ENCODE results near the gene HOXD11.

HOXD11 gene

DNA sequence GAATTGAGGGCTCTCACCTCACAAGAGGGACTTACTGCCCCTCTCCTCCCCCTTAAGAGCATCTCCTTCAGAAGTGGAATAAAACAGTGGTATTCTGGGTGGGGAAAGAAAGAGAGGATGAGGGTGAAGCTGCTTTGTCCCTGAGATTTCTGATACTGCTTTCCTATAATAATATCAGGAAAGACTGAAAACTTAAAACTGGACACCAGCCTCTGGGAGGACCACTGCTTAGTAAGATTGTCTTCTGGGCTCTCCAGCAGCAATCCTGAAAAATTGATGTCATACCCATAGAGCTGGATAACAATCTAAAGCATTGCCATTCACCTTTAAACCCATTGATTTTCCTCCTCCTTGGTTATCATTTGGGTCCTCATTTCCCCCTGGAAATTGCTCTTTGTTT is 39.6 kb downstream of the HOXD11 start:
- H3K4me3 ChIP-seq (ENCODE audit: low read depth in 1 of 2, low read length in 2 of 2): no peak overlapping the region
- ATAC-seq (ENCODE audit: insufficient read depth, low read depth) (no peak), DNase-seq (no peak)
- no peaks in the 10 kb centered on the region for H3K36me3 ChIP-seq (ENCODE audit: insufficient read depth, low read length)
- H3K9ac ChIP-seq (ENCODE audit: low read depth, low read length): no peak overlapping the region
- H3K4me1 ChIP-seq (ENCODE audit: insufficient read depth, low read length): no peaks in the 10 kb centered on the region
- H3K27ac ChIP-seq (ENCODE audit: low read length): no peak overlapping the region
- H4K20me1 ChIP-seq (ENCODE audit: insufficient read depth, low read length): no peaks in the 10 kb centered on the region
- TF ChIP-seq EZH2 (IDR thresholded peaks at IDR 0.05; ENCODE audit: borderline replicate concordance, low read depth, low read length, severe bottlenecking): no peak
- TF ChIP-seq, protein P1, sequence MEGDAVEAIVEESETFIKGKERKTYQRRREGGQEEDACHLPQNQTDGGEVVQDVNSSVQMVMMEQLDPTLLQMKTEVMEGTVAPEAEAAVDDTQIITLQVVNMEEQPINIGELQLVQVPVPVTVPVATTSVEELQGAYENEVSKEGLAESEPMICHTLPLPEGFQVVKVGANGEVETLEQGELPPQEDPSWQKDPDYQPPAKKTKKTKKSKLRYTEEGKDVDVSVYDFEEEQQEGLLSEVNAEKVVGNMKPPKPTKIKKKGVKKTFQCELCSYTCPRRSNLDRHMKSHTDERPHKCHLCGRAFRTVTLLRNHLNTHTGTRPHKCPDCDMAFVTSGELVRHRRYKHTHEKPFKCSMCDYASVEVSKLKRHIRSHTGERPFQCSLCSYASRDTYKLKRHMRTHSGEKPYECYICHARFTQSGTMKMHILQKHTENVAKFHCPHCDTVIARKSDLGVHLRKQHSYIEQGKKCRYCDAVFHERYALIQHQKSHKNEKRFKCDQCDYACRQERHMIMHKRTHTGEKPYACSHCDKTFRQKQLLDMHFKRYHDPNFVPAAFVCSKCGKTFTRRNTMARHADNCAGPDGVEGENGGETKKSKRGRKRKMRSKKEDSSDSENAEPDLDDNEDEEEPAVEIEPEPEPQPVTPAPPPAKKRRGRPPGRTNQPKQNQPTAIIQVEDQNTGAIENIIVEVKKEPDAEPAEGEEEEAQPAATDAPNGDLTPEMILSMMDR (IDR thresholded peaks at IDR 0.05; ENCODE audit: borderline replicate concordance, extremely low read depth, low read length, poor library complexity, severe bottlenecking): no peak
- no peak overlapping the region for H3K4me2 ChIP-seq (ENCODE audit: insufficient read depth, low read length)
- no peak overlapping the region for H2AFZ ChIP-seq (ENCODE audit: low read depth, low read length)
- H3K9me3 ChIP-seq (ENCODE audit: insufficient read depth, low read length, severe bottlenecking): no peaks in the 10 kb centered on the region
- H3K27me3 ChIP-seq (ENCODE audit: insufficient read depth, low read length, poor library complexity): no peaks in the 10 kb centered on the region
- H3K79me2 ChIP-seq (ENCODE audit: insufficient read depth, low read length): no peaks in the 10 kb centered on the region

DNA sequence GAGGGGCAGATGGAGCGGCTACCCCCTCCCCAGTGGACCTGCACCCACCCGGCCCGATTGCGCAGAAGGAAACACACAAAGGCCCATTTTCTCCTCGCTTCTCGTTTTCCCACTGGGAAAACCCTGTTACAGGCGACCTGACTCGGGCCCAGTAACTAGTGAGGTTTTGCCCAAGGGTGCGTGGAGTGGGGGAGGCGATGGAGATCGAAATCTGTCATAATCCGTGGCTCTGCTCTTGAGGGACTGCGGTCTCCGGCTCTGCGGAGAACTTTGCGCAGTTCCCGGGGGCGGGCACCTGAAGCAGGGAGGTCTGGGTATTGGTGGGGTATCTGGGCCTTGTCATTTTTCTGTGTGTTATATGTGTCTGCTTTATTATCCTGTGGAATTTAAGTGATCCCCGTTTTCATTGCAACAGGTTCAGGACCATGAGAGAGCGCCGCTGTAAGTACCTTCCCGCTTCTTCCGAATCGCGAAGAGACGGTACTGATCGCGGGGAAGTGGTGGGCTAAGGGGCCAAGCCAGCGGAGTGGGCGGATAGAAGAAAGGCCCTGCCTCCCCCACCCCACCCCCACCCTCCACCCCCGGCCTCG is 40.2 kb downstream of the HOXD11 start:
- Histone ChIP-seq H4K20me1 (ENCODE audit: insufficient read depth, low read length) (no peaks in the 10 kb centered on the region), H3K9ac (ENCODE audit: low read depth, low read length) (no peak overlapping the region), H3K4me2 (ENCODE audit: insufficient read depth, low read length) (no peak overlapping the region), H3K36me3 (ENCODE audit: insufficient read depth, low read length) (no peaks in the 10 kb centered on the region), H3K4me1 (ENCODE audit: insufficient read depth, low read length) (no peaks in the 10 kb centered on the region), H3K79me2 (ENCODE audit: insufficient read depth, low read length) (no peaks in the 10 kb centered on the region), H3K27me3 (ENCODE audit: insufficient read depth, low read length, poor library complexity) (no peaks in the 10 kb centered on the region), H3K4me3 (ENCODE audit: low read depth in 1 of 2, low read length in 2 of 2) (no peak overlapping the region), H2AFZ (ENCODE audit: low read depth, low read length) (no peak overlapping the region), H3K27ac (ENCODE audit: low read length) (no peak overlapping the region), H3K9me3 (ENCODE audit: insufficient read depth, low read length, severe bottlenecking) (no peaks in the 10 kb centered on the region)
- no peak for TF ChIP-seq EZH2 (IDR thresholded peaks at IDR 0.05; ENCODE audit: borderline replicate concordance, low read depth, low read length, severe bottlenecking)
- TF ChIP-seq, protein P1 (IDR thresholded peaks at IDR 0.05; ENCODE audit: borderline replicate concordance, extremely low read depth, low read length, poor library complexity, severe bottlenecking): no peak
- DNase-seq (no peak), ATAC-seq (ENCODE audit: insufficient read depth, low read depth) (no peak)

DNA sequence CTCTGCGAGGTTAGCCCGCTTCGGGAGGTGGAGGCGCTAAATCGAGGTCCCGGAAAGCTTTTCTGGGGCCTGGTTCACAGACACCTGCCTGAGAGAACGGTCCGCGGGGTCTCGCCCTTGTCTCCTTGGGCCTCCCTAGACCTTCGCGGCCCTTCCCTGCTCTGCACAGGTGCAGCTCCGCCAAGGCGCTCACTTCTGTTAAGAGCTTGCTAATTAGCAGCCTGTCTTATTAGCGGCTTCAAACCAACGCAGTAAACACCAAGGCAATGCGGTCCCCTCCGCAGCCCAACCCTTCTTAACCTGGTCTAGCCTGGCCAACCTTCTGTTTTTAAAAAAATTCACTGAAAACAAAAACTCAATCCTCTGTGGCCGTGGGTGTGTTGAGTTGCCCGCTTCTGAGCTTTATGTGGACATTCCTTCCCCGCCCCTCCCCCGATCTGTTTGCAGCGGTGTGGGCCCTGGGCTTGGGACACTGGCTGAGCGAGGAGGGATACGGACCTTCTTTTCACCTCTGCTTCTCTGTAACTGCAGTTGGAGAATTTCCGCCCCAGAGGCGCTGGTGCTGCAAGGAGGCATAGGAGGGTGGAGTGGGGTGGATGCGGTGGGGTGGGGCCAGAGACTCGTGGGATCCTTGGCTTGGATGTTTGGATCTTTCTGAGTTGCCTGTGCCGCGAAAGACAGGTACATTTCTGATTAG is 40.9 kb downstream of the HOXD11 start:
- TF ChIP-seq EZH2 (IDR thresholded peaks at IDR 0.05; ENCODE audit: borderline replicate concordance, low read depth, low read length, severe bottlenecking): no peak
- TF ChIP-seq, protein P1 (IDR thresholded peaks at IDR 0.05; ENCODE audit: borderline replicate concordance, extremely low read depth, low read length, poor library complexity, severe bottlenecking): no peak
- ATAC-seq (ENCODE audit: insufficient read depth, low read depth) (no peak), DNase-seq (no peak)
- Histone ChIP-seq H3K4me3 (ENCODE audit: low read depth in 1 of 2, low read length in 2 of 2) (no peak overlapping the region), H4K20me1 (ENCODE audit: insufficient read depth, low read length) (no peaks in the 10 kb centered on the region), H3K27ac (ENCODE audit: low read length) (no peak overlapping the region), H3K4me2 (ENCODE audit: insufficient read depth, low read length) (no peak overlapping the region), H3K9ac (ENCODE audit: low read depth, low read length) (no peak overlapping the region), H3K27me3 (ENCODE audit: insufficient read depth, low read length, poor library complexity) (no peaks in the 10 kb centered on the region), H3K36me3 (ENCODE audit: insufficient read depth, low read length) (no peaks in the 10 kb centered on the region), H3K4me1 (ENCODE audit: insufficient read depth, low read length) (no peaks in the 10 kb centered on the region), H3K79me2 (ENCODE audit: insufficient read depth, low read length) (no peaks in the 10 kb centered on the region), H2AFZ (ENCODE audit: low read depth, low read length) (no peak overlapping the region), H3K9me3 (ENCODE audit: insufficient read depth, low read length, severe bottlenecking) (no peaks in the 10 kb centered on the region)

All from DND-41 (cell line).